DMS114 treated with DMSO at 0.1 percent for 48 hours (cell line): Measurements from ENCODE around the gene RPA1.
"Not testable (repeated sequence)": the region's sequence is repeated elsewhere in the genome, so short reads cannot be mapped to it uniquely, and the experiment has no call there.

ENCODE experiments used
- DNase-seq: peaks from one replicate; lab custom pipeline; 2025; ENCODE audit not compliant: unreplicated experiment; lab: John Stamatoyannopoulos, UW

The RPA1 gene

DNA sequence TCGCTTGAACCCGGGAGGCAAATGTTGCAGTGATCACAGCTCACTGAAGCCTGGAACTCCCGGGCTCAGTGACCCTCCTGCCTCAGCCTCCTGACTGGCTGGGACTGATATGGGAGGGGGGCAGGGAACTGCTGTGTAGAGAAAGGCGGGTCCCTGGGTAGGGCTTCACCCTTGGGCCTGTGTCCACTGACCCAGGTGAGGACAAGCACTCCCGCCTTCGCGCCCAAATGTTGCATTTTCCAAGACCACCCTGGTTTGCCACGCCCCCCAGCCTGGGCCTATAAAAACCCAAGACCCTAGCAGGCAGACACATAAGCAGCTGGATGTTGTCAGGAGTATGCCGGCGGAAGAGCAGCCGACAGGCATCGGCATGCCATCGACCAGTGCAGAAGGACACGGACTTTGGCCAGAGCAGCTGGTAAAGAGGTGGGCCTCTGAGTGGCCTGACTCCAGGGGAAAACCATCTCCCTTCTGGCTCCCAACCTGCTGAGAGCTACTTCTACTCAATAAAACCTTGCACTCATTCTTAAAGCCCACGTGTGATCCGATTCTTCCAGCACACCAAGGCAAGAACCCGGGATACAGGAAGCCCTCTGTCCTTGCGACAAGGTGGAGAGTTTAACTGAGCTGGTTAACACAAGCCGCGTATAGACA is 19.2 kb upstream of the RPA1 start:
- DNase-seq, result no peak

GRCh38 chr17:1813088-1813487 is 16.7 kb upstream of the RPA1 start:
- no peak for DNase-seq

DNA sequence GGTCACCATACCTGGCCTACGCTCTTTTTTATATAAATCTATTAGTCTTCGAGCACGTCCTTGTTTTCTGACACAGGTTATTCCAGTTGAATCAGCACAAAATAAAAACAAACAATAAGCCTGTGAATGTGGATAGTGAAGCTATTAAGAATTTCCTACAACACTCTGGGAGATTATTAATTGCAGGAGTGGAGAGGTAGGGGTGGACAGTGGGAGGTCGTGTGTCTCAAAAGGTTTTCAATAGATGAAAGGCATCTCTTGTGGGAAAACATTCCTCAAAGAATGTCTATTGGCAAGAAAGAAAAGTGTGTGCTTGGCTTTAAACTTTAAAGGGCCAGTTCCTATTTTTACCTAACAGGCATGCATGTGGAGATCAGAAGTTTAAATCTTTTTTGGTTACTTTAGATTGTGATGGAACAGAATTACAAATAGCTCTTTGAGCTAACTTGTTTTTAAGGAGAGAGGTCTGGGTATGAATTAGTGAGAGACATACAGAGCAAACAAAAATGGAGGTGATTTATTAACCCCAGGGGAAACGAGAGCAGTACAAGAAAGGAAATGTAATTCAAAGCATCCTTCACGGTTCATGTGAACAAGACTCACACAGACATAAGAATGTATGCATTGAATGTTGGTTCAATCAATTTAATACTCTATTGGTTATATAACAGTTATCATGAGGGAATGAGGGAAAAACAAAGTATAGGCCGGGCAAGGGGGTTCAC is 9.1 kb upstream of the RPA1 start:
- DNase-seq, result no peak

- DNase-seq, result no peak
These were observed 601 bp upstream of the RPA1 start for GRCh38 chr17:1829216-1829591.

DNA sequence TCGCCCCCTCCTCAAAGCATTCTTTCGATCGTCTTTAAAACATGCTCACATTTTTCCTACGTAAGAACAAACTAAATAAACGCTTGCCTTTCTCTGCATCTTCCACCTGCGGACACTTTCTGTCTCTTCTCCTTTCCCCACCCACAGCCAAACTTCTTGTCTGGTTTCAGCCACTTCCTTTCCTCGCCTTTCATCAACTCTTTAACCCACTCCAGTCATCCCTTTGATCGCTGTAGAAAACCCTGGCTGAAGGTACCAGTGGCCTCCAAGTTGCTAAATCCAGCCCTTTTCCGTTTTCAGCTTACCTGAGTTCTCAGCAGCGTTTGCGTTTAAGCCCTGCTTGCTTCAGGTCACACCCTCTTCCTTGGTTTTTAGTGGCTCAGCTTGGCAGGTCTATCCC is 483 bp downstream of the RPA1 start:
- no peak for DNase-seq

- DNase-seq, result no peak
These were observed 4.8 kb downstream of the RPA1 start for GRCh38 chr17:1834380-1835149.

- DNase-seq, result no peak
These were observed 9.7 kb downstream of the RPA1 start for GRCh38 chr17:1839516-1839915.

DNA sequence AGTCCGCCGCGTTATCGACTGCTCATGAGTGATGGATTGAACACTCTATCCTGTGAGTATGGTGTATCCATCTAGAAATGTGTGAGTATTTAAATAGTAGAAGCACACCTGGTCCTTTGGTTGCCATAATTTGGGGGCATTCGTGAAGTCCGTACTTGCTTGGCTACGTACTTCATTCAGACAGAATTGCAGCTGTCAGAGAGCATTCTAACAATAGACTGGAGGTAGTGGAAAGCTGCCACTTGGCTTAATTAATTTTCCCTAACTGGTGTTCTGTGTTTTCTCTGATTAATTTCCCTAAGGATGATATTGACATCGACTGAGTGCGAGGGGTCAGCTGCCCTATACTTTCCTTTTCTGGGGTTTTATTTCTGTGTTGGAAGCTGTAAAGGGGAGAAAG is 14.1 kb downstream of the RPA1 start:
- DNase-seq, result no peak

- no peak for DNase-seq
These were observed 17.4 kb downstream of the RPA1 start for GRCh38 chr17:1847191-1847590.

- DNase-seq, result no peak
These were observed 22.5 kb downstream of the RPA1 start for GRCh38 chr17:1852327-1852726.

DNA sequence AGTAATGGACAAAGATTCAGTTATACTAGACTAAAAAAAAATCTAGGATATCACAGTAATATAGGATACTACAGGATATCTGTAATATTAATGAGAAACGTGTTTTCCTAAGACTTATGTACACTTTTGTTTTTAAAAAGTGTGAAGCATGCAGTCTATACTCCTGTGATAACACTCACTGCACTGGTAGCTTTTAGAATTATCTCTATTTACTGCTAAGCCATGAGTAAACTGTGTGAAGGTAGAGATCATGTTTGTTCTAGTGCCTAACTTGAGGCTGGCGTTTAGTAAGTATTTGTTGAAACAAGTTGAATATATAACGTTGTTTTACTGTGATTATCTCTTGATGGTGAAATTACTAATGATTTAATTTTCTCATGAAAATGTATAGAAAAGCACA is 23.9 kb downstream of the RPA1 start:
- no peak for DNase-seq

- not testable (repeated sequence) for DNase-seq
These were observed 26.7 kb downstream of the RPA1 start for GRCh38 chr17:1856462-1856861.

- no peak for DNase-seq
These were observed 31.2 kb downstream of the RPA1 start for GRCh38 chr17:1860978-1861377.

DNA sequence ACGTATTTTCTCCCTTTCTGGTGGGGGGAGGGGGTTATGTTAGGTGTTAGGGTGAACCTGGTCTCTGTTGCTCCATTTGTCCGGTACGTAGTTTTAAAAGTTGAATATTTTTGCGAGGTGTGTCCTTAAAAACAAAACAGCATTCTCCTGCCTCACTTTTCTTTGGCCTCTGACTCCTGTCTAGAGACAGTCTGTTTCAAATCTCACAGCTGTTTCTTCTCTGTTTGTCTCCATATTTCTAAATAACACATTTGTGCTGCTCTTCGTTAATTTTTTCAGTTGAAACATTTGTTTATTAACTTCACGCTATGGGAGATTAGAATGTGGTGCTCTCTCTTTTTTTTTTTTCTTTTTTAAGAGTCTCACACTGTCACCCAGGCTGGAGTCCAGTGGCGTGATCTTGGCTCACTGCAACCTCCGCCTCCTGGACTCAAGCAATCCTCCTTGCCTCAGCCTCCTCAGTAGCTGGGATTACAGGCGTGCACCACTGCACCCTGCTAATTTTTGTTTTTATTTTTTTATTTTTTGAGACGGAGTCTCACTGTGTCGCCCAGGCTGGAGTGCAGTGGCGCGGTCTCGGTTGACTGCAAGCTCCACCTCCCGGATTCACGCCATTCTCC is 31.7 kb downstream of the RPA1 start:
- no peak for DNase-seq

GRCh38 chr17:1865252-1866037 is 35.6 kb downstream of the RPA1 start:
- peak; percentile 28 for DNase-seq

- DNase-seq, result no peak
These were observed 37.5 kb downstream of the RPA1 start for GRCh38 chr17:1867307-1867706.

- DNase-seq, result no peak
These were observed 38.3 kb downstream of the RPA1 start for GRCh38 chr17:1868090-1868489.

- no peak for DNase-seq
These were observed 40.8 kb downstream of the RPA1 start for GRCh38 chr17:1870592-1870991.

GRCh38 chr17:1871756-1872155 is 42.0 kb downstream of the RPA1 start:
- DNase-seq, result no peak

- no peak for DNase-seq
These were observed 42.4 kb downstream of the RPA1 start for GRCh38 chr17:1872254-1872653.

DNA sequence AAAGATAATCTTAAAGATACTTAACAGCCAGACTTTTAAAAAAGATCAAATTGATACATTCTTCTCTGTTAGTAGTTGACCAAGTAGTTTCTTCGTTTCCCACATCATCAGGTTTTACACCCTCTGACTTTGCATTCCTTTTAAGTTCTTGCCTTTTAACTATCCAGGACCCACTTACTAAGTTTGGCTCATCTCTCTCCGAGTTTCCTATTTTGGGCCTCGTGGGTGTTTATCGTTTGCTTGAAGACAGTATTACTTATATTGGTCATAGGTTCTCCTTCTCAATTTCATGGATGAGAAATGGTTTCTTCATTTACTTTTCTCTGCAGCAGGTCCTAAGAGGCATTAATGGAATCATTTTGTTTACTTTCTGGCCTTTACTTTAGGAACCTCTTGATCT is 43.2 kb downstream of the RPA1 start:
- DNase-seq, result no peak
